HFF-Myc (cell line): ENCODE data around the gene NME7.
"Not testable (repeated sequence)": the region's sequence is repeated elsewhere in the genome, so short reads cannot be mapped to it uniquely, and the experiment has no call there.

ENCODE experiments used
- DNase-seq: peaks from one replicate; pipeline ENCODE4 v3.0.0-alpha.2; 2011; ENCODE audit warnings: low read depth; ENCODE audit errors: extremely low read depth
- H3K4me3 ChIP-seq: replicated peaks from 2 replicates; pipeline ENCODE4 v1.5.1; 2011; ENCODE audit warnings: low read depth, mild to moderate bottlenecking, control low read depth, low read length
- TF ChIP-seq, protein P1 (sequence below): IDR thresholded peaks from 2 replicates; pipeline ENCODE4 v1.5.1; 2012; ENCODE audit warnings: mild to moderate bottlenecking, low read depth, low read length, control low read depth; ENCODE audit errors: missing control alignments

NME7 gene, protein sequence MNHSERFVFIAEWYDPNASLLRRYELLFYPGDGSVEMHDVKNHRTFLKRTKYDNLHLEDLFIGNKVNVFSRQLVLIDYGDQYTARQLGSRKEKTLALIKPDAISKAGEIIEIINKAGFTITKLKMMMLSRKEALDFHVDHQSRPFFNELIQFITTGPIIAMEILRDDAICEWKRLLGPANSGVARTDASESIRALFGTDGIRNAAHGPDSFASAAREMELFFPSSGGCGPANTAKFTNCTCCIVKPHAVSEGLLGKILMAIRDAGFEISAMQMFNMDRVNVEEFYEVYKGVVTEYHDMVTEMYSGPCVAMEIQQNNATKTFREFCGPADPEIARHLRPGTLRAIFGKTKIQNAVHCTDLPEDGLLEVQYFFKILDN

DNA sequence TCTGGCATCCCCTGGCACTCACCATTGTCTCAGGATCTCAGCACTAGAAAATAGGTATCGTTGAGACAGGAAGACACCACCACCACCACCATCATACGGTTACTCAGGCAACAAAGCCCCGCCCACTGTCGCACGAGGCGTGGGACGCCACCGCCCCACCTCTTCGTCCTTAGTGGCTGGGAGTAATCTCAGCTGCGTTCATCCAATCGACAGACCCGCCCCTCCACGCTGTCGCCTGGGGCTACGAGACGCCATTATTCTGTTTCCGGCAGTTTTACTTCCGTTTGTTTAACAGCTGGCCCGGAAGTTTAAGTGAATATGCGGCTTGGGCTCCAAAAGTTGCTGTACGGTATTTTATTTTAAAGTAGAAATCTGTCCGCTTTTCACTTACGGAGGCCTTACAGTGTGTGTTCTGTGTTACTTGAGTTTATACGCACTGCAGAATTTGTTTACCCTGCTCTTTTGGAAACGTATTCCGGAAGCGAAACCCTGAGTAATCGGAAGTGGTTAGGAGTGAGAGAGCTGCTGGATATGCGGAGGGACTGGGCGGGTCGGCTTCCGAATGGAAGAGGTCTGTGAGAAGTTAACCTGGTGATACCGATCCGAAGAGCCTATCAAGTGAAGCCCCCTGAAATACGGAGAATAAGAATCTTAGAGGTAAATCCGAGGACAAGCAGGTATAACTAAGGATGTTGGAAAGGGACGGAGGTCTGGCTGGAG, at the start of gene NME7, which contains the start of gene BLZF1:
Gene NME7, minus strand, starts transcription at position 112 of the 720 bp plus-strand sequence. Its CDS starts 87 bp downstream, at position 25.
Gene BLZF1, plus strand, starts transcription at position 510 of the 720 bp plus-strand sequence. CDS start 1,328 bp downstream, outside the sequence.
- TF ChIP-seq, protein P1, sequence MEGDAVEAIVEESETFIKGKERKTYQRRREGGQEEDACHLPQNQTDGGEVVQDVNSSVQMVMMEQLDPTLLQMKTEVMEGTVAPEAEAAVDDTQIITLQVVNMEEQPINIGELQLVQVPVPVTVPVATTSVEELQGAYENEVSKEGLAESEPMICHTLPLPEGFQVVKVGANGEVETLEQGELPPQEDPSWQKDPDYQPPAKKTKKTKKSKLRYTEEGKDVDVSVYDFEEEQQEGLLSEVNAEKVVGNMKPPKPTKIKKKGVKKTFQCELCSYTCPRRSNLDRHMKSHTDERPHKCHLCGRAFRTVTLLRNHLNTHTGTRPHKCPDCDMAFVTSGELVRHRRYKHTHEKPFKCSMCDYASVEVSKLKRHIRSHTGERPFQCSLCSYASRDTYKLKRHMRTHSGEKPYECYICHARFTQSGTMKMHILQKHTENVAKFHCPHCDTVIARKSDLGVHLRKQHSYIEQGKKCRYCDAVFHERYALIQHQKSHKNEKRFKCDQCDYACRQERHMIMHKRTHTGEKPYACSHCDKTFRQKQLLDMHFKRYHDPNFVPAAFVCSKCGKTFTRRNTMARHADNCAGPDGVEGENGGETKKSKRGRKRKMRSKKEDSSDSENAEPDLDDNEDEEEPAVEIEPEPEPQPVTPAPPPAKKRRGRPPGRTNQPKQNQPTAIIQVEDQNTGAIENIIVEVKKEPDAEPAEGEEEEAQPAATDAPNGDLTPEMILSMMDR, result no peak

DNA sequence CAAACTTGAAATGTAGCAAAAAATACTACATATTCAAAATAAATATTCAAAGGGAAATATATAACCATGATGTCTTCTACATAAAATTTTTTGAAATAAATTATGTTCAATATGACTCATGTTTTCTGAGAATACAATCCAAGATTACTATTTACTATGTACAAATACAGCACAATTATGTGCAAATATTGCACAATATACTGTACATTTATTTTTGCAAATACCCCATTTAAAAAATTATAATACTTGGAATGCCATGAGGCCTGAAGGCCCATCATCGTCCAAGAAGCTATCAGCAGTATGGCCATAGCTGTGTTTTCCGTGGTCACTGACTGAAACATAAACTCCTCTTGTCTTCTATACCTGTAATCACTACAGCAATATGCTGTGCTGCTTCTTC, 47.4 kb upstream of the NME7 start:
- TF ChIP-seq, protein P1, result no peak
- DNase-seq, result no peak
- H3K4me3 ChIP-seq, result no peak overlapping the region

More for the DNA sequence above, at the start of gene NME7, which contains the start of gene BLZF1:
- peak; percentile 92 for DNase-seq
- peak within 1 kb of the TSS; percentile 73 for H3K4me3 ChIP-seq

DNA sequence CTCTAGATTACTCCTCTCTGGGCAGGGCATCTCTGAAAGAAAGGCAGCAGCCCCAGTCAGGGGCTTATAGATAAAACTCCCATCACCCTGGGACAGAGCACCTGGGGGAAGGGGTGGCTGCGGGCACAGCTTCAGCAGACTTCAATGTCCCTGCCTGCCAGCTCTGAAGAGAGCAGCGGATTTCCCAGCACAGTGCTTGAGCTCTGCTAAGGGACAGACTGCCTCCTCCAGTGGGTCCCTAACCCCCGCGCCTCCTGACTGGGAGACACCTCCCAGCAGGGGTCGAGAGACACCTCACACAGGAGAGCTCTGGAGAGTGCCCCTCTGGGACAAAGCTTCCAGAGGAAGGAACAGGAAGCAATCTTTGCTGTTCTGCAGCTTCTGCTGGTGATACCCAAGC, 40.7 kb upstream of the NME7 start:
- H3K4me3 ChIP-seq, DNase-seq: not testable (repeated sequence)

DNA sequence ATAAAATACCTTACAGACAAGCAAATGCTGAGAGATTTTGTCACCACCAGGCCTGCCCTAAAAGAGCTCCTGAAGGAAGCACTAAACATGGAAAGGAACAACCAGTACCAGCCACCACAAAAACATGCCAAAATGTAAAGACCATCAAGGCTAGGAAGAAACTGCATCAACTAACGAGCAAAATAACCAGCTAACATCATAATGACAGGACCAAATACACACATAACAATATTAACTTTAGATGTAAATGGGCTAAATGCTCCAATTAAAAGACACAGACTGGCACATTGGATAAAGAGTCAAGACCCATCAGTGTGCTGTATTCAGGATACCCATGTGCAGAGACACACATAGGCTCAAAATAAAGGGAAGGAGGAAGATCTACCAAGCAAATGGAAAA, 35.0 kb upstream of the NME7 start:
- H3K4me3 ChIP-seq, result not testable (repeated sequence)

DNA sequence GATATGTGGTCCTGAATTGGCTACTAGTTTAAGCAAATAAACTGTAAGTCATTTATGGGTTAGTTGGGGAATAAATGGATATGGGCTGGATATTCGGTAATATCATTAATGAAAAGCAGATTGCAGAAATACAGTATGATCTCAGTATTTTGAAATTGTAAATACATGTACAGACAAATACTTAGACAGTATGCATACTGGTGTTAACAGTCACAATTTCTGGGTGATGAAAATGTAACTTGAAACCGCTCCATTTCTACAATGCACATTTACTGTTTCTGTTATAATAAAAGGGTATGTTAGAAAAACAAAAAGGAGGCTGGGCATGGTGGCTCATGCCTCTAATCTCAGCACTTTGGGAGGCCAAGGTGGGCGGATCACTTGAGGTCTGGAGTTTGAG, 28.4 kb upstream of the NME7 start:
- TF ChIP-seq, protein P1, result no peak
- no peak overlapping the region for H3K4me3 ChIP-seq
- peak; percentile 4 for DNase-seq

More for the DNA sequence above, 35.0 kb upstream of the NME7 start:
- DNase-seq, result not testable (repeated sequence)

DNA sequence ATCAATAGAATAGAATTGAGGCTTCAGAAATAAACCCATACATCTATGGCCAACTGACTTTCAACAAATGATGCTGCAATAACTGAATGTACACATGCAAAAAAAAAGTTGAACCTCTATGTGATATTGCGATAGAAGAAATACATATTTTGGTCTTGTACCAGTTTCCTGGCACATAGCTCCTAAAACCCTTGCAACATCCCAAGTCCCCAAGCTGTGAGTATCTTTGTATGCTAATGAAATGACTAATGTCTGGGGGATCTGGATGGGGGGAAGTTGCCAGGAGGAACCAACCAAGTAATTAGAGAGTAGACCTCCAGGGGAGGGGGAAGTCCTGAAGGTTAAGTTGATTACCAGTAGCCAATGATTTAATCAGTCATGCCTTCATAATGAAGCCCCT, 24.8 kb upstream of the NME7 start:
- no peak overlapping the region for H3K4me3 ChIP-seq
- TF ChIP-seq, protein P1, result no peak
- DNase-seq, result no peak

DNA sequence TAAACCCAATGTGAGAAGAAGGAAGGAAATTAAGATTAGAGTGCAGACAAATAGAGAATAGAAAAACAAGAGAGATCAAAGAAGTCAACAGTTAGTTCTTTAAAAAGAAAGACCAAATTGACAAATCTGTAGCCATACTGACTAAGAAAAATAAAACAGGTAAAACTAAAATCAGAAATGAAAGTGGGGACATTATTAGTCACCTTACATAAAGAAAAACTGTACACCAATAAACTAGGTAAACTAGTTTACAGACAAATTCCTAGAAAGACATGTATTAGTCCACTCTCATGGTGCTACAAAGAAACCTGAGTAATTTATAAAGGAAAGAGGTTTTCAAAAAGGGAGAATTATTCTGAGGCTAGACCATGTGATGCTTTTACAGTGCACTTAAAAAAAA, 22.7 kb upstream of the NME7 start:
- DNase-seq, result no peak
- TF ChIP-seq, protein P1, result no peak
- no peak overlapping the region for H3K4me3 ChIP-seq
